RWPE1 (cell line): ENCODE data around the gene OR2B3.
"Not testable (repeated sequence)": the region's sequence is repeated elsewhere in the genome, so short reads cannot be mapped to it uniquely, and the experiment has no call there.

Experiments used
- CTCF ChIA-PET: fragments of 350-600 bp; sonication (Branson Sonifier 250); formaldehyde crosslinking; extraction: SDS; loops from one replicate; lab custom pipeline; 2021; lab: Yijun Ruan, JAX
- POLR2A ChIA-PET: fragments of 400-600 bp; formaldehyde crosslinking; extraction: SDS; loops from one replicate; lab custom pipeline; 2020; ENCODE audit warnings: antibody characterized with exemption; ENCODE audit not compliant: low non-redundant PET; lab: Yijun Ruan, JAX
- DNase-seq: peaks from one replicate; pipeline ENCODE4 v3.0.0; 2012; ENCODE audit warnings: low spot score
- H3K27ac ChIP-seq: fragments of 450-650 bp; 2 replicates; pipeline ENCODE4 v1.5.1; 2017
- TF ChIP-seq, protein P1 (sequence below): fragments of 450-650 bp; conservative IDR thresholded peaks from 2 replicates; pipeline ENCODE4 v1.5.1; 2017; ENCODE audit warnings: low read depth, mild to moderate bottlenecking

Gene OR2B3

GRCh38 chr6:29087213-29087612, at the start of gene OR2B3:
Gene OR2B3, minus strand, starts transcription at chr6:29087313. Its CDS starts 65 bp downstream, at chr6:29087248.
- ChIA-PET CTCF (no interaction called here), POLR2A (no interaction called here)
- H3K27ac ChIP-seq = no peak within 1 kb of the TSS
- DNase-seq = no peak
- TF ChIP-seq, protein P1, sequence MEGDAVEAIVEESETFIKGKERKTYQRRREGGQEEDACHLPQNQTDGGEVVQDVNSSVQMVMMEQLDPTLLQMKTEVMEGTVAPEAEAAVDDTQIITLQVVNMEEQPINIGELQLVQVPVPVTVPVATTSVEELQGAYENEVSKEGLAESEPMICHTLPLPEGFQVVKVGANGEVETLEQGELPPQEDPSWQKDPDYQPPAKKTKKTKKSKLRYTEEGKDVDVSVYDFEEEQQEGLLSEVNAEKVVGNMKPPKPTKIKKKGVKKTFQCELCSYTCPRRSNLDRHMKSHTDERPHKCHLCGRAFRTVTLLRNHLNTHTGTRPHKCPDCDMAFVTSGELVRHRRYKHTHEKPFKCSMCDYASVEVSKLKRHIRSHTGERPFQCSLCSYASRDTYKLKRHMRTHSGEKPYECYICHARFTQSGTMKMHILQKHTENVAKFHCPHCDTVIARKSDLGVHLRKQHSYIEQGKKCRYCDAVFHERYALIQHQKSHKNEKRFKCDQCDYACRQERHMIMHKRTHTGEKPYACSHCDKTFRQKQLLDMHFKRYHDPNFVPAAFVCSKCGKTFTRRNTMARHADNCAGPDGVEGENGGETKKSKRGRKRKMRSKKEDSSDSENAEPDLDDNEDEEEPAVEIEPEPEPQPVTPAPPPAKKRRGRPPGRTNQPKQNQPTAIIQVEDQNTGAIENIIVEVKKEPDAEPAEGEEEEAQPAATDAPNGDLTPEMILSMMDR = no peak

GRCh38 chr6:29131691-29132090, 44.6 kb upstream of the OR2B3 start:
- DNase-seq = peak; percentile 17
- ChIA-PET POLR2A (no interaction called here), CTCF (no interaction called here)
- H3K27ac ChIP-seq = no peak overlapping the region
- TF ChIP-seq, protein P1 = no peak

GRCh38 chr6:29130644-29131043, 43.5 kb upstream of the OR2B3 start:
- ChIA-PET POLR2A (no interaction called here), CTCF (interaction anchor here (0.6 kb wide), 1 partner anchor 31 kb away, joined by 3 read pairs; no protein-coding TSS in a partner anchor)
- TF ChIP-seq, protein P1 = no peak
- no peak for DNase-seq
- H3K27ac ChIP-seq = no peak overlapping the region

GRCh38 chr6:29129326-29130012, 42.4 kb upstream of the OR2B3 start:
- CTCF ChIA-PET = no interaction called here

DNA sequence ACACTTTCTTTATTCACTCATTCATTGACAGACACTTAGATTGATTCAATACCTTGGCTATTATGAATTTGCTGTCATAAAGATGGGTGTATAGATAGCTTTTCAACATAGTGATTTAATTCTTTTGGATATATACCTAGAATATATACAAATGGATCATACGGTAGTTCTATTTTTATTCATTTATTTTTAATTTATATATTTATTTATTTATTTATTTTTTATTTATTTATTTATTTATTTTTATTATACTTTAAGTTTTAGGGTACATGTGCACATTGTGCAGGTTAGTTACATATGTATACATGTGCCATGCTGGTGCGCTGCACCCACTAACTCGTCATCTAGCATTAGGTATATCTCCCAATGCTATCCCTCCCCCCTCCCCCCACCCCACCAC, 27.9 kb upstream of the OR2B3 start:
- DNase-seq, CTCF ChIA-PET, H3K27ac ChIP-seq, POLR2A ChIA-PET: not testable (repeated sequence)

More at GRCh38 chr6:29129326-29130012, 42.4 kb upstream of the OR2B3 start:
- DNase-seq = no peak
- POLR2A ChIA-PET = no interaction called here
- no peak overlapping the region for H3K27ac ChIP-seq
- TF ChIP-seq, protein P1 = no peak

DNA sequence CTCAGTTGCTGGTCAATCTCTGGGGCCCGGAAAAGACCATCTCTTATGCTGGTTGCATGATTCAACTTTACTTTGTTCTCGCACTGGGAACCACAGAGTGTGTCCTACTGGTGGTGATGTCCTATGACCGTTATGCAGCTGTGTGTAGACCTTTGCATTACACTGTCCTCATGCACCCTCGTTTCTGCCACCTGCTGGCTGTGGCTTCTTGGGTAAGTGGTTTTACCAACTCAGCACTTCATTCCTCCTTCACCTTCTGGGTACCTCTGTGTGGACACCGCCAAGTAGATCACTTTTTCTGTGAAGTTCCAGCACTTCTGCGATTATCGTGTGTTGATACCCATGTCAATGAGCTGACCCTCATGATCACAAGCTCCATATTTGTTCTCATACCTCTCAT, 25.0 kb upstream of the OR2B3 start:
- H3K27ac ChIP-seq = no peak overlapping the region
- TF ChIP-seq, protein P1 = no peak
- DNase-seq = no peak
- ChIA-PET CTCF (no interaction called here), POLR2A (no interaction called here)

DNA sequence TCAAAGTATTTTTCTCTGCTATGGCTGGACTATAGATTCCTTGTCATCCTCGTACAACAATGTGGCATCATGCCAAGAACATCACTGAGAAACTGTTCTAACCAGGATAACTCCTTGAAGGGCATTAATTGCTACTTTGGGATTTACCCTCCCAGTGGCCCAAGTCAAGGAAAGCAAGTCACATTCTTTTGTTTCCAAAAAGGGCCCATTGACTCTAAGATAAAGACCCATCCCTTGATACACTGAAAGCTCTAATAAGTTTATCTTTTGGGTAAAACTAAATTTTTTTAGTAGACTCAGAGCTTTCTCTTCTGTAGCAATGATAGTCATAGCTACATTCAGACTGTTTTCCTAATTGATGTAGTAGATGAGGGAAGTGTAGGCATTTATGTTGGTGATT, 20.6 kb upstream of the OR2B3 start, which contains the start of gene OR2J3:
Gene OR2J3, plus strand, starts transcription at position 301 of the 400 bp plus-strand sequence. CDS start 3,833 bp downstream, outside the sequence.
- no peak for DNase-seq
- POLR2A ChIA-PET = no interaction called here
- TF ChIP-seq, protein P1 = no peak
- no peak within 1 kb of the TSS for H3K27ac ChIP-seq
- CTCF ChIA-PET = interaction anchor here (0.7 kb wide), 1 partner anchor 63 kb away, joined by 3 read pairs; no protein-coding TSS in a partner anchor
